Vagina (tissue), 2 donors: ENCODE data around the gene ALK.

Source experiments
- CTCF ChIP-seq, 3 experiments: fragments of 450-650 bp in 2 of 3; fragments of 200-600 bp in 1 of 3; sonication (generic) in 1 of 3; IDR thresholded peaks; one replicate each; pipeline ENCODE4 v1.5.1; 2017 to 2019; ENCODE audit warnings: antibody characterized with exemption in 3 of 3, mild to moderate bottlenecking in 2 of 3, moderate library complexity in 2 of 3
- POLR2A ChIP-seq, 2 donors: fragments of 450-650 bp; IDR thresholded peaks; one replicate each; pipeline ENCODE4 v1.6.1; 2017; ENCODE audit warnings: antibody characterized with exemption in 2 of 2, mild to moderate bottlenecking in 2 of 2, moderate library complexity in 2 of 2

- TF ChIP-seq CTCF (IDR thresholded peaks at IDR 0.05) (no peak), POLR2A (IDR thresholded peaks at IDR 0.05) (no peak)
Observed at GRCh38 chr2:29628108-29628745, 293.2 kb downstream of the ALK start.
